ENCODE data around the gene FAAH.

DNA sequence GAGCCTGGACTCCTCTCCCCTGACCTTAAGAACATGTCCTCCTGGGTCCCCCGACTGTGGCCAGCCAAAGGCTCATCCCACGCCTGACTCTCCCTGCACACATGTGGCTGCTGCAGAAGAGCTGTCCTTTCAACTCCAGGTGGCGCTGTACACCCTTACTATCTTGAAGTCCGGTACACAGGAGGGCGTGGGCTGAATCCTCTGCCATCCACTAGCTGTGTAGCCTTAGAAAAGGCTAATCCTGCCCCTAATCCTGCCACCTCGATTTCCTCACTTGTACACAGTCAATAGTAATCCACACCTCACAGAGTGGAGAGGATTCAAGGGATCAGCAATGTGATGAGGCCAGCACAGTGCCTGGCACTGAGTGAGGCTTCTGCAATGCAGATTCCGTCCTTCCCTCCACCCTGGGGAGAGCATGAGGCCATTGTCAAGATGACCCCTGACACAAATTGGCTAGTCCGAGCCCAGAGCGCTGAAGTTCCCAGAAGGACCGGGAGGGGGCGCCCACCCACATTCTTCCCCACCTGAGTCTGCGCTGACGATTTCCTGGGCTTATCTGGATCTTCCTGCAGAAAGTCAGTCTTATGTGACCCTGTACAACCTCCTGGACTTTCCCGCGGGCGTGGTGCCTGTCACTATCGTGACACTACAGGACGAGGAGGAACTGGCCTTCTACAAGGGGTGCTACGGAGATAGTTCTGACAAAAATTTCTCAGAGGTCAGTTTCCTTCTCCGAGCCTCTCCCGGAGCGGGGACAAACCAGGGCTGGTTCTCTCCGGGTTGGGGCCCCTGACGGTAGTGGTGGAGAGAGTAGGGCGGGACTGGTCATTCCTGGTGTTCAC is 48.4 kb downstream of the FAAH start:
- TF ChIP-seq GATA2 (IDR thresholded peaks at IDR 0.05; ENCODE audit: low read depth, low read length): no peak
- no peak for TF ChIP-seq GATA3 (IDR thresholded peaks at IDR 0.05; ENCODE audit: low read depth, low read length)

Measured in SH-SY5Y (cell line).